ENCODE measurements around the gene FAT4.
A peak's percentile ranks its signal among the peaks of the same experiment; 100 is the strongest.

FAT4 gene

GRCh38 chr4:125325733-125326132 is 11.0 kb downstream of the FAT4 start:
- Histone ChIP-seq H3K9me3 (no peaks in the 10 kb centered on the region), H3K27me3 (ENCODE audit: low read depth) (no peaks in the 10 kb centered on the region), H3K4me1 (peaks cover 25% of the 10 kb centered on the region), H3K36me3 (replicated peaks) (no peaks in the 10 kb centered on the region), H3K4me3 (no peak overlapping the region)
- no peak for DNase-seq (ENCODE audit: low spot score in 2 of 2)
- in situ Hi-C loops (cut with MboI; ENCODE audit: low sequenced_read_pairs): no loop called here

GRCh38 chr4:125331116-125331515 is 16.4 kb downstream of the FAT4 start:
- in situ Hi-C loops (cut with MboI; ENCODE audit: low sequenced_read_pairs): no loop called here
- no peaks in the 10 kb centered on the region for H3K27me3 ChIP-seq (ENCODE audit: low read depth)
- no peak for DNase-seq (ENCODE audit: low spot score in 2 of 2)
- no peak overlapping the region for H3K4me3 ChIP-seq
- peaks cover 7% of the 10 kb centered on the region for H3K4me1 ChIP-seq
- H3K36me3 ChIP-seq (replicated peaks): no peaks in the 10 kb centered on the region
- H3K9me3 ChIP-seq: no peaks in the 10 kb centered on the region

- H3K4me3 ChIP-seq: no peak overlapping the region
- no peaks in the 10 kb centered on the region for H3K9me3 ChIP-seq
- in situ Hi-C loops (cut with MboI; ENCODE audit: low sequenced_read_pairs): no loop called here
- H3K4me1 ChIP-seq: peaks cover 18% of the 10 kb centered on the region
- no peaks in the 10 kb centered on the region for H3K36me3 ChIP-seq (replicated peaks)
- H3K27me3 ChIP-seq (ENCODE audit: low read depth): no peaks in the 10 kb centered on the region
- DNase-seq (ENCODE audit: low spot score in 2 of 2): no peak
Observed at GRCh38 chr4:125334926-125335325, 20.2 kb downstream of the FAT4 start.

GRCh38 chr4:125338814-125339213 is 24.1 kb downstream of the FAT4 start:
- in situ Hi-C loops (cut with MboI; ENCODE audit: low sequenced_read_pairs): no loop called here
- Histone ChIP-seq H3K4me1 (peaks cover 24% of the 10 kb centered on the region), H3K4me3 (no peak overlapping the region), H3K9me3 (no peaks in the 10 kb centered on the region), H3K36me3 (replicated peaks) (no peaks in the 10 kb centered on the region), H3K27me3 (ENCODE audit: low read depth) (no peaks in the 10 kb centered on the region)
- DNase-seq (ENCODE audit: low spot score in 2 of 2): no peak

- DNase-seq (ENCODE audit: low spot score in 2 of 2): no peak
- H3K27me3 ChIP-seq (ENCODE audit: low read depth): no peaks in the 10 kb centered on the region
- no peaks in the 10 kb centered on the region for H3K36me3 ChIP-seq (replicated peaks)
- H3K9me3 ChIP-seq: no peaks in the 10 kb centered on the region
- in situ Hi-C loops (cut with MboI; ENCODE audit: low sequenced_read_pairs): no loop called here
- no peak overlapping the region for H3K4me3 ChIP-seq
- peaks cover 31% of the 10 kb centered on the region for H3K4me1 ChIP-seq
Observed at GRCh38 chr4:125344198-125344597, 29.4 kb downstream of the FAT4 start.

GRCh38 chr4:125346616-125347015 is 31.9 kb downstream of the FAT4 start:
- Histone ChIP-seq H3K27me3 (ENCODE audit: low read depth) (no peaks in the 10 kb centered on the region), H3K36me3 (replicated peaks) (no peaks in the 10 kb centered on the region), H3K4me3 (no peak overlapping the region), H3K9me3 (no peaks in the 10 kb centered on the region), H3K4me1 (peaks cover 21% of the 10 kb centered on the region)
- DNase-seq (ENCODE audit: low spot score in 2 of 2): no peak
- in situ Hi-C loops (cut with MboI; ENCODE audit: low sequenced_read_pairs): no loop called here

- H3K27me3 ChIP-seq (ENCODE audit: low read depth): no peaks in the 10 kb centered on the region
- no peaks in the 10 kb centered on the region for H3K36me3 ChIP-seq (replicated peaks)
- in situ Hi-C loops (cut with MboI; ENCODE audit: low sequenced_read_pairs): no loop called here
- H3K4me3 ChIP-seq: no peak overlapping the region
- no peak for DNase-seq (ENCODE audit: low spot score in 2 of 2)
- peaks cover 18% of the 10 kb centered on the region for H3K4me1 ChIP-seq
- no peaks in the 10 kb centered on the region for H3K9me3 ChIP-seq
Observed at GRCh38 chr4:125350470-125351135, 35.8 kb downstream of the FAT4 start.

GRCh38 chr4:125352521-125352920 is 37.8 kb downstream of the FAT4 start:
- H3K4me1 ChIP-seq: peaks cover 9% of the 10 kb centered on the region
- no peaks in the 10 kb centered on the region for H3K27me3 ChIP-seq (ENCODE audit: low read depth)
- in situ Hi-C loops (cut with MboI; ENCODE audit: low sequenced_read_pairs): no loop called here
- H3K9me3 ChIP-seq: no peaks in the 10 kb centered on the region
- H3K4me3 ChIP-seq: no peak overlapping the region
- no peak for DNase-seq (ENCODE audit: low spot score in 2 of 2)
- H3K36me3 ChIP-seq (replicated peaks): no peaks in the 10 kb centered on the region

GRCh38 chr4:125353131-125353530 is 38.4 kb downstream of the FAT4 start:
- DNase-seq (ENCODE audit: low spot score in 2 of 2): no peak
- in situ Hi-C loops (cut with MboI; ENCODE audit: low sequenced_read_pairs): no loop called here
- Histone ChIP-seq H3K27me3 (ENCODE audit: low read depth) (no peaks in the 10 kb centered on the region), H3K4me3 (no peak overlapping the region), H3K9me3 (no peaks in the 10 kb centered on the region), H3K36me3 (replicated peaks) (no peaks in the 10 kb centered on the region), H3K4me1 (peaks cover 13% of the 10 kb centered on the region)

GRCh38 chr4:125355791-125356190 is 41.0 kb downstream of the FAT4 start:
- in situ Hi-C loops (cut with MboI; ENCODE audit: low sequenced_read_pairs): no loop called here
- no peaks in the 10 kb centered on the region for H3K36me3 ChIP-seq (replicated peaks)
- H3K9me3 ChIP-seq: no peaks in the 10 kb centered on the region
- no peak for DNase-seq (ENCODE audit: low spot score in 2 of 2)
- H3K27me3 ChIP-seq (ENCODE audit: low read depth): no peaks in the 10 kb centered on the region
- no peak overlapping the region for H3K4me3 ChIP-seq
- peaks cover 19% of the 10 kb centered on the region for H3K4me1 ChIP-seq

- no peaks in the 10 kb centered on the region for H3K9me3 ChIP-seq
- in situ Hi-C loops (cut with MboI; ENCODE audit: low sequenced_read_pairs): no loop called here
- H3K4me1 ChIP-seq: peaks cover 14% of the 10 kb centered on the region
- H3K36me3 ChIP-seq (replicated peaks): no peaks in the 10 kb centered on the region
- DNase-seq (ENCODE audit: low spot score in 2 of 2): peak; percentile 40 to 84
- H3K27me3 ChIP-seq (ENCODE audit: low read depth): no peaks in the 10 kb centered on the region
- no peak overlapping the region for H3K4me3 ChIP-seq
Observed at GRCh38 chr4:125357675-125358074, 42.9 kb downstream of the FAT4 start.

GRCh38 chr4:125358453-125358852 is 43.7 kb downstream of the FAT4 start:
- H3K27me3 ChIP-seq (ENCODE audit: low read depth): no peaks in the 10 kb centered on the region
- no peak for DNase-seq (ENCODE audit: low spot score in 2 of 2)
- in situ Hi-C loops (cut with MboI; ENCODE audit: low sequenced_read_pairs): no loop called here
- no peaks in the 10 kb centered on the region for H3K9me3 ChIP-seq
- peaks cover 13% of the 10 kb centered on the region for H3K4me1 ChIP-seq
- no peaks in the 10 kb centered on the region for H3K36me3 ChIP-seq (replicated peaks)
- no peak overlapping the region for H3K4me3 ChIP-seq

GRCh38 chr4:125359363-125359762 is 44.6 kb downstream of the FAT4 start:
- in situ Hi-C loops (cut with MboI; ENCODE audit: low sequenced_read_pairs): no loop called here
- DNase-seq (ENCODE audit: low spot score in 2 of 2): no peak

GRCh38 chr4:125359960-125360634 is 45.3 kb downstream of the FAT4 start:
- Histone ChIP-seq H3K4me1 (peaks cover 13% of the 10 kb centered on the region), H3K27me3 (ENCODE audit: low read depth) (no peaks in the 10 kb centered on the region), H3K4me3 (no peak overlapping the region), H3K9me3 (no peaks in the 10 kb centered on the region), H3K36me3 (replicated peaks) (no peaks in the 10 kb centered on the region)
- DNase-seq (ENCODE audit: low spot score in 2 of 2): no peak
- in situ Hi-C loops (cut with MboI; ENCODE audit: low sequenced_read_pairs): no loop called here

More at GRCh38 chr4:125359363-125359762, 44.6 kb downstream of the FAT4 start:
- no peaks in the 10 kb centered on the region for H3K36me3 ChIP-seq (replicated peaks)
- H3K4me1 ChIP-seq: peaks cover 13% of the 10 kb centered on the region
- H3K9me3 ChIP-seq: no peaks in the 10 kb centered on the region
- no peak overlapping the region for H3K4me3 ChIP-seq
- H3K27me3 ChIP-seq (ENCODE audit: low read depth): no peaks in the 10 kb centered on the region
